SK-N-SH (cell line): ENCODE data around the gene MYO1H. TPM values are rescaled to one million over a fixed set of nuclear protein-coding genes. Genes with fewer than 3 reads are reported as not detected.
A peak's percentile ranks its signal among the peaks of the same experiment; 100 is the strongest.

ENCODE experiments used
- CTCF ChIA-PET: fragments of 300-600, 350-600 bp; formaldehyde crosslinking; extraction: SDS; loops from one replicate; lab custom pipeline; 2021; lab: Yijun Ruan, JAX
- POLR2A ChIA-PET: fragments of 350-600 bp; sonication (Branson Sonifier 250); formaldehyde crosslinking; extraction: SDS; loops from one replicate; lab custom pipeline; 2020; ENCODE audit warnings: antibody characterized with exemption, inconsistent platforms; lab: Yijun Ruan, JAX
- DNase-seq: peaks from one replicate; pipeline ENCODE4 v3.0.0; 2012
- H2AFZ ChIP-seq: fragments of 200-600 bp; sonication (generic); 2 replicates; pipeline ENCODE4 v1.8.1; 2016; ENCODE audit warnings: antibody characterized with exemption, mild to moderate bottlenecking, low read depth
- H3F3A ChIP-seq: fragments of 200-600 bp; sonication (generic); replicated peaks from 2 replicates; pipeline ENCODE3; 2016; ENCODE audit warnings: antibody characterized with exemption, mild to moderate bottlenecking; ENCODE audit not compliant: insufficient read depth
- H3K27ac ChIP-seq, 2 experiments: fragments of 200-500 bp in 1 of 2; fragments of 200-600 bp in 1 of 2; sonication (Bioruptor generic) in 1 of 2; sonication (generic), shearing (Covaris generic) in 1 of 2; 2 replicates each; pipeline versions ENCODE4 v1.5.1 to v1.6.1; 2014 to 2016; ENCODE audit warnings: low read depth in 2 of 2, inconsistent platforms in 1 of 2, low read length in 1 of 2, mild to moderate bottlenecking in 1 of 2, mixed read lengths in 1 of 2
- H3K27me3 ChIP-seq: fragments of 200-600 bp; sonication (generic), shearing (Covaris generic); 2 replicates; pipeline ENCODE4 v1.6.1; 2016; ENCODE audit warnings: mixed run types; ENCODE audit not compliant: insufficient read depth
- H3K36me3 ChIP-seq, 2 experiments: fragments of 200-500 bp in 1 of 2; fragments of 200-600 bp in 1 of 2; sonication (Bioruptor generic) in 1 of 2; sonication (generic) in 1 of 2; replicated peaks in 1 of 2; 2 replicates each; pipeline versions ENCODE3 to v1.5.1; 2014 to 2016; ENCODE audit warnings: low read length in 1 of 2, mild to moderate bottlenecking in 1 of 2; ENCODE audit not compliant: insufficient read depth in 2 of 2, control insufficient read depth in 1 of 2
- H3K4me1 ChIP-seq, 2 experiments: fragments of 200-500 bp in 1 of 2; fragments of 200-600 bp in 1 of 2; sonication (Bioruptor generic) in 1 of 2; sonication (generic), shearing (Covaris generic) in 1 of 2; 2 replicates each; pipeline versions ENCODE4 v1.5.1 to v1.6.1; 2014 to 2016; ENCODE audit warnings: low read depth in 1 of 2, low read length in 1 of 2, mixed run types in 1 of 2; ENCODE audit not compliant: insufficient read depth in 2 of 2, control insufficient read depth in 1 of 2
- H3K4me2 ChIP-seq: fragments of 200-600 bp; sonication (generic), shearing (Covaris generic); 2 replicates; pipeline ENCODE4 v1.6.1; 2017; ENCODE audit warnings: mixed run types
- H3K4me3 ChIP-seq, 2 experiments: fragments of 200-500 bp in 1 of 2; fragments of 200-600 bp in 1 of 2; sonication (Bioruptor generic) in 1 of 2; sonication (generic), shearing (Covaris generic) in 1 of 2; 2 replicates each; pipeline versions ENCODE4 v1.5.1 to v1.8.1; 2014 to 2016; ENCODE audit warnings: low read depth in 2 of 2, inconsistent platforms in 1 of 2, low read length in 1 of 2, mild to moderate bottlenecking in 1 of 2, mixed read lengths in 1 of 2, moderate library complexity in 1 of 2
- H3K79me2 ChIP-seq: fragments of 200-600 bp; sonication (generic); 2 replicates; pipeline ENCODE4 v1.8.1; 2017; ENCODE audit warnings: mild to moderate bottlenecking; ENCODE audit not compliant: insufficient read depth
- H3K9ac ChIP-seq: fragments of 200-600 bp; sonication (generic); 2 replicates; pipeline ENCODE4 v1.6.1; 2017; ENCODE audit warnings: mixed run types
- H3K9me2 ChIP-seq: fragments of 200-600 bp; sonication (generic); 2 replicates; pipeline ENCODE4 v1.6.1; 2017; ENCODE audit warnings: mixed run types
- H3K9me3 ChIP-seq: fragments of 200-600 bp; sonication (generic); 2 replicates; pipeline ENCODE4 v1.6.1; 2017; ENCODE audit warnings: mixed run types, mild to moderate bottlenecking, moderate library complexity
- H4K20me1 ChIP-seq: fragments of 200-600 bp; sonication (generic); 2 replicates; pipeline ENCODE4 v1.6.1; 2017; ENCODE audit warnings: mild to moderate bottlenecking, mixed run types; ENCODE audit not compliant: insufficient read depth
- CHD2 ChIP-seq: fragments of 150-350 bp; IDR thresholded peaks from 2 replicates; pipeline ENCODE4 v1.6.1; 2018; ENCODE audit warnings: low read length; ENCODE audit not compliant: partially characterized antibody
- EP300 ChIP-seq, 2 experiments: IDR thresholded peaks; 2 replicates each; pipeline versions ENCODE4 v1.4.0 to v1.6.1; 2012; ENCODE audit warnings: borderline replicate concordance in 1 of 2, low read depth in 1 of 2, low read length in 1 of 2
- FOSL2 ChIP-seq: IDR thresholded peaks from 2 replicates; pipeline ENCODE4 v1.4.0; 2012; ENCODE audit warnings: low read depth, mild to moderate bottlenecking, moderate library complexity, borderline replicate concordance
- GABPA ChIP-seq: IDR thresholded peaks from 2 replicates; pipeline ENCODE4 v1.4.0; 2012; ENCODE audit warnings: low read depth, mild to moderate bottlenecking
- GATA2 ChIP-seq: sonication (generic); formaldehyde crosslinking; IDR thresholded peaks from 2 replicates; pipeline ENCODE4 v1.5.0; 2020; ENCODE audit warnings: mild to moderate bottlenecking, missing genetic modification reagents
- NFIC ChIP-seq: IDR thresholded peaks from 2 replicates; pipeline ENCODE4 v1.4.0; 2012; ENCODE audit warnings: borderline replicate concordance
- PBX3 ChIP-seq: IDR thresholded peaks from 2 replicates; pipeline ENCODE4; 2012
- POLR2AphosphoS5 ChIP-seq: IDR thresholded peaks from 2 replicates; pipeline ENCODE4 v1.6.1; 2012; ENCODE audit warnings: low read depth, low read length
- REST ChIP-seq: IDR thresholded peaks from 2 replicates; pipeline ENCODE4 v1.6.1; 2012; ENCODE audit warnings: mild to moderate bottlenecking, low read depth, low read length, moderate library complexity
- RFX5 ChIP-seq: IDR thresholded peaks from 2 replicates; pipeline ENCODE4 v1.6.1; 2012; ENCODE audit warnings: mild to moderate bottlenecking, improper control_type of control experiment, low read length
- RXRA ChIP-seq: IDR thresholded peaks from 2 replicates; pipeline ENCODE4 v1.4.0; 2012; ENCODE audit warnings: low read depth, mild to moderate bottlenecking, borderline replicate concordance
- SIN3A ChIP-seq: IDR thresholded peaks from 2 replicates; pipeline ENCODE4 v1.6.1; 2012; ENCODE audit warnings: low read depth, mild to moderate bottlenecking, low read length, moderate library complexity, borderline replicate concordance
- SMC3 ChIP-seq: IDR thresholded peaks from 2 replicates; pipeline ENCODE4 v1.6.1; 2012; ENCODE audit warnings: low read depth, low read length, improper control_type of control experiment
- TCF12 ChIP-seq: IDR thresholded peaks from 2 replicates; pipeline ENCODE4 v1.4.0; 2012
- TEAD4 ChIP-seq: IDR thresholded peaks from 2 replicates; pipeline ENCODE4 v1.4.0; 2012; ENCODE audit warnings: mild to moderate bottlenecking, borderline replicate concordance; ENCODE audit not compliant: insufficient read depth
- ZBTB33 ChIP-seq: IDR thresholded peaks from 2 replicates; pipeline ENCODE4 v1.4.0; 2012; ENCODE audit warnings: low read depth, borderline replicate concordance
- WGBS: methylation state at CpG from one replicate; pipeline ENCODE4 v1.1.6; 2017; ENCODE audit warnings: low lambda C conversion rate; 5-methylcytosine and 5-hydroxymethylcytosine counted together
- polyA plus RNA-seq, 3 experiments: library from polyadenylated mRNA; depleted of rRNA; stranded (reverse); fragments of >200 nt; gene quantifications; 2 replicates each; pipeline ENCODE4 v1.2.3, GENCODE V29; 2012

MYO1H gene
- polyA plus RNA-seq, 1 of the 3 experiments (the other 2 are of a cell fraction): not detected

- Histone ChIP-seq H3K9me2 (no peaks in the 10 kb centered on the region), H2AFZ (no peak overlapping the region), H3K4me2 (peak overlapping the region; percentile 80), H3K27me3 (no peaks in the 10 kb centered on the region), H4K20me1 (no peaks in the 10 kb centered on the region; the same call in 1 of the 2 replicates), H3K79me2 (peaks cover 85% of the 10 kb centered on the region), H3K9me3 (no peaks in the 10 kb centered on the region), H3K4me3 (no peak overlapping the region), H3F3A (peaks cover 38% of the 10 kb centered on the region), H3K27ac (peak overlapping the region; percentile 97 to 99), H3K36me3 (peaks cover 21 to 48% of the 10 kb centered on the region in 2 experiments), H3K4me1 (peaks cover 53 to 56% of the 10 kb centered on the region in 2 experiments), H3K9ac (peak overlapping the region; percentile 70; the same call in 1 of the 2 replicates)
- DNase-seq: no peak
- ChIA-PET CTCF (interaction anchor here (0.6 to 4.4 kb wide), 5 partner anchors 12 to 46 kb away, joined by 3 to 21 read pairs (median 5); no protein-coding TSS in a partner anchor), POLR2A (no interaction called here)
- 70% methylated on average over 7 of the region's 8 CpGs for WGBS
- TF ChIP-seq RFX5 (no peak), GABPA (peak; percentile 49; the same call in 1 of the 2 replicates)
Observed at GRCh38 chr12:109461049-109461845, 113.5 kb downstream of the MYO1H start.

- Histone ChIP-seq H3K36me3 (peaks cover 13 to 47% of the 10 kb centered on the region in 2 experiments), H3K9me2 (no peaks in the 10 kb centered on the region), H2AFZ (no peak overlapping the region), H3F3A (peaks cover 38% of the 10 kb centered on the region), H3K9me3 (no peaks in the 10 kb centered on the region), H3K4me3 (peak overlapping the region; percentile 20 to 33; a peak in 3 of 4 replicates), H3K79me2 (peaks cover 85% of the 10 kb centered on the region), H3K4me1 (peaks cover 56 to 63% of the 10 kb centered on the region in 2 experiments), H3K27me3 (no peaks in the 10 kb centered on the region), H3K4me2 (peak overlapping the region; percentile 80), H3K9ac (peak overlapping the region; percentile 70), H4K20me1 (no peaks in the 10 kb centered on the region; the same call in 1 of the 2 replicates), H3K27ac (peak overlapping the region; percentile 97 to 99)
- ChIA-PET CTCF (interaction anchor here (1.5 to 4.4 kb wide), 5 partner anchors 27 to 383 kb away, joined by 4 to 21 read pairs (median 6); no protein-coding TSS in a partner anchor), POLR2A (no interaction called here)
- 72% methylated on average over 13 of the region's 13 CpGs for WGBS
- DNase-seq: peak; percentile 78
- peak; percentile 95 for TF ChIP-seq TCF12
- TF ChIP-seq POLR2AphosphoS5: peak; percentile 63; the same call in 1 of the 2 replicates
- no peak for TF ChIP-seq SMC3
- TF ChIP-seq FOSL2: peak; percentile 3; the same call in 1 of the 2 replicates
- TF ChIP-seq SIN3A: peak; percentile 82; the same call in 1 of the 2 replicates
- no peak for TF ChIP-seq RFX5
- TF ChIP-seq PBX3: peak; percentile 81
- TF ChIP-seq TEAD4: peak; percentile 70; the same call in 1 of the 2 replicates
- TF ChIP-seq EP300 (IDR thresholded peaks at IDR 0.05; ENCODE audit: borderline replicate concordance in 1 of 2, low read depth in 1 of 2, low read length in 1 of 2): peak in 1 of 2 experiments; percentile 66; a peak in 1 of 4 replicates
- peak; percentile 26; the same call in 1 of the 2 replicates for TF ChIP-seq REST
- no peak for TF ChIP-seq GABPA
- TF ChIP-seq ZBTB33: peak; percentile 36; the same call in 1 of the 2 replicates
- no peak for TF ChIP-seq GATA2 (CRISPR knock-in tag)
- TF ChIP-seq RXRA: peak; percentile 75; the same call in 1 of the 2 replicates
- peak; percentile 79 for TF ChIP-seq NFIC
- peak; percentile 86 for TF ChIP-seq CHD2
Observed at GRCh38 chr12:109461846-109462756, 114.4 kb downstream of the MYO1H start.
